Ovary (tissue), 9 donors: ENCODE results near the gene CLNS1A. TPM values are rescaled to one million over a fixed set of nuclear protein-coding genes. Genes with fewer than 3 reads are reported as not detected.
"Not testable (repeated sequence)": the region's sequence is repeated elsewhere in the genome, so short reads cannot be mapped to it uniquely, and the experiment has no call there.

Source experiments
- DNase-seq, 5 donors: peaks; one replicate each; pipeline ENCODE4 v3.0.0-alpha.2; 2019 to 2020
- H3K27ac ChIP-seq, 2 donors: fragments of 200-600 bp; one replicate each; pipeline versions ENCODE4 v1.5.1 to v1.8.0; 2019 to 2022
- H3K27me3 ChIP-seq: fragments of 200-600 bp; one replicate; pipeline ENCODE4 v1.8.0; 2022
- H3K36me3 ChIP-seq: fragments of 200-600 bp; sonication (generic); one replicate; pipeline ENCODE4 v1.5.1; 2019
- H3K4me1 ChIP-seq: one replicate; pipeline ENCODE4 v1.8.1; 2013; ENCODE audit warnings: mild to moderate bottlenecking, moderate library complexity; ENCODE audit not compliant: insufficient read depth
- H3K4me3 ChIP-seq: fragments of 200-600 bp; sonication (generic); one replicate; pipeline ENCODE4 v1.5.1; 2017
- H3K9me3 ChIP-seq, 2 donors: fragments of 200-600 bp in 1 of 2; sonication (generic) in 1 of 2; one replicate each; pipeline versions ENCODE4 v1.5.1 to v1.8.1; 2013 to 2019; ENCODE audit warnings: mild to moderate bottlenecking in 1 of 2, moderate library complexity in 1 of 2
- EP300 ChIP-seq: sonication (generic); formaldehyde crosslinking; IDR thresholded peaks from one replicate; pipeline ENCODE4 v1.6.1; 2017; ENCODE audit warnings: antibody characterized with exemption
- POLR2A ChIP-seq: fragments of 450-650 bp; IDR thresholded peaks from one replicate; pipeline ENCODE4 v1.6.1; 2017; ENCODE audit warnings: antibody characterized with exemption, mild to moderate bottlenecking, moderate library complexity
- WGBS, 3 donors: extraction: QIAGEN DNeasy Blood & Tissue Kit in 1 of 3; methylation state at CpG; one replicate each; pipeline versions ENCODE4 v1.1.5 to v1.1.7; 2013 to 2017; 5-methylcytosine and 5-hydroxymethylcytosine counted together
- intact Hi-C, 4 donors: fragments of 100-400 bp; cut with DNase I; formaldehyde crosslinking; loops; one replicate each; pipeline versions ENCODE4 v1.11.0 to v1.15.1; 2022 to 2023
- polyA plus RNA-seq, 2 donors: library from polyadenylated mRNA; stranded (reverse); fragments of 200-250 nt in 1 of 2; fragments of 350-450 nt in 1 of 2; fragmentation: Illumina TruSeq in 1 of 2; extraction: RNeasy Lipid Tissue Mini Kit (QIAGEN cat#74804) in 1 of 2; gene quantifications; one replicate each; pipeline ENCODE4 v1.2.3, GENCODE V29; 2013 to 2014
- total RNA-seq, 7 donors: library from RNA; depleted of rRNA in 2 of 7; stranded (reverse); fragments of >200 nt in 2 of 7; fragmentation: NEBNext Ultra II Directional in 3 of 7; extraction: Animal tissue kit (Norgen Biotek cat#: 25700) in 3 of 7; gene quantifications; one replicate each; pipeline versions ENCODE4 v1.1.0 to v1.2.4, GENCODE V29; 2016 to 2023
- TF ChIP-seq, protein P1 (sequence below), 3 donors: fragments of 450-650 bp in 2 of 3; fragments of 200-600 bp in 1 of 3; IDR thresholded peaks; one replicate each; pipeline versions ENCODE4 v1.5.1 to v1.8.0; 2016 to 2022; ENCODE audit warnings: antibody characterized with exemption in 3 of 3, mild to moderate bottlenecking in 1 of 3
- donor health status: DM: no; HTN: no; CAD: no; lungs with moderate emphysema.
- donor health status: DM: no; HTN: no; CAD: no.
- donor health status: Bipolar disorder and iron deficiency.
- donor health status: DM: yes; HTN: yes; CAD: no.
- donor health status: DM: no; HTN: no; CAD: no.
- donor health status: DM: yes; HTN: yes; CAD: no.

Gene CLNS1A
- total and polyA plus RNA-seq, 9 donors, result 117 to 155 (median 130) TPM

DNA sequence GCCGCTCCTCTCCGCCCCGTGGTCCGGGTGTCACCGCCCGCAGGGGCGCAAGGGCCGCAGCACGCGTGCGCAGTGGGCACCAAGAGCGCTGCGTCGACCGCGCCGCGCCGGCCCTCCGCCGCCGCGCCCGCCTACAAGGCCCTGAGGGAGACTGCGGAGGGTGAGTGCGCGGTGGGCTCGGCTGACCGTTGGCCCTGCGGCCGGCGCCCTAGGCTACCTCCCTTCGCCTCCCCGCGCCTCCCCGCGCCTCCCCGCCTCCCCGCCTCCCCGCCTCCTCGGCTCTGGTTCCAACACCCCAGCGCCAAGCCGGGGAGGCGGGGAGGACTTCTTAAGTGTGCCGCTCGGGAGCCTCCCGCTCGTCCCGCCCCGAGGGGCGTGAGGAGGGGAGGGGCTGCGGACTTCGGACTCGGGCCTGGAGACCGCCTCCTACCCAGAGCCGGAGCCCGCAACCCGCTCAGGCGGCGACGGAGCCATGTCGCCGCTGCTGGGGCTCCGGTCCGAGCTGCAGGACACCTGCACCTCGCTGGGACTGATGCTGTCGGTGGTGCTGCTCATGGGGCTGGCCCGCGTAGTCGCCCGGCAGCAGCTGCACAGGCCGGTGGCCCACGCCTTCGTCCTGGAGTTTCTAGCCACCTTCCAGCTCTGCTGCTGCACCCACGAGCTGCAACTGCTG, 47.9 kb downstream of the CLNS1A start, which contains the start of gene AQP11:
TSS of gene AQP11 (plus strand) at position 433 of the 673 bp plus-strand sequence. CDS start at position 473, 40 bp downstream.
- Histone ChIP-seq H3K36me3 (no peaks in the 10 kb centered on the region), H3K4me3 (peak within 1 kb of the TSS; percentile 47), H3K27me3 (no peaks in the 10 kb centered on the region), H3K4me1 (peaks cover 9% of the 10 kb centered on the region), H3K9me3 (no peaks in the 10 kb centered on the region), H3K27ac (peak within 1 kb of the TSS; percentile 82 to 90)
- peak; percentile 88 to 91 (median 90) for DNase-seq
- 0 to 1% (median 0%) methylated on average over 15 to 75 of the region's 75 CpGs for WGBS, 3 donors
- intact Hi-C loops, result loop anchor here in 1 of 4 donors (10.0 kb wide), 1 partner anchor 115 kb away; the partner anchor contains the start of gene PAK1
- TF ChIP-seq EP300 (no peak), POLR2A (peak; percentile 55)
- TF ChIP-seq, protein P1, sequence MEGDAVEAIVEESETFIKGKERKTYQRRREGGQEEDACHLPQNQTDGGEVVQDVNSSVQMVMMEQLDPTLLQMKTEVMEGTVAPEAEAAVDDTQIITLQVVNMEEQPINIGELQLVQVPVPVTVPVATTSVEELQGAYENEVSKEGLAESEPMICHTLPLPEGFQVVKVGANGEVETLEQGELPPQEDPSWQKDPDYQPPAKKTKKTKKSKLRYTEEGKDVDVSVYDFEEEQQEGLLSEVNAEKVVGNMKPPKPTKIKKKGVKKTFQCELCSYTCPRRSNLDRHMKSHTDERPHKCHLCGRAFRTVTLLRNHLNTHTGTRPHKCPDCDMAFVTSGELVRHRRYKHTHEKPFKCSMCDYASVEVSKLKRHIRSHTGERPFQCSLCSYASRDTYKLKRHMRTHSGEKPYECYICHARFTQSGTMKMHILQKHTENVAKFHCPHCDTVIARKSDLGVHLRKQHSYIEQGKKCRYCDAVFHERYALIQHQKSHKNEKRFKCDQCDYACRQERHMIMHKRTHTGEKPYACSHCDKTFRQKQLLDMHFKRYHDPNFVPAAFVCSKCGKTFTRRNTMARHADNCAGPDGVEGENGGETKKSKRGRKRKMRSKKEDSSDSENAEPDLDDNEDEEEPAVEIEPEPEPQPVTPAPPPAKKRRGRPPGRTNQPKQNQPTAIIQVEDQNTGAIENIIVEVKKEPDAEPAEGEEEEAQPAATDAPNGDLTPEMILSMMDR (IDR thresholded peaks at IDR 0.05), result no peak

DNA sequence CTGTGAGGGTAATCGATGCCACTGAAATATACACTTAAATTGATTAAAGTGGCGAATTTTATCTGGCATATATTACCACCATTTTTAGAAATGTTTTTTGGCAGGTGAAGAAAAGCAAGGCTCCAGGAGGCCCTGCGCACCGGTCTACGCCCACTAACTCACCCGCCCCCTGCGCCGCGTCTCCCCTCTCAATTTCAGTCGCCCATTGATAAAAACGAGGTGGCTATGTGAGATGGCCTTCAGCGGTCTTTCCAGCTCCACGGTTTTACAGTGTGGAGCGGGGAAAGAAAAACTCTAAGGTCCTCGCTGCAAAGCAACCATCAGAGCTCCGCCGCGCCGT, 48.4 kb downstream of the CLNS1A start:
- WGBS, 3 donors, result 1 to 2% (median 1%) methylated on average over 19 of the region's 19 CpGs
- Histone ChIP-seq H3K9me3 (no peaks in the 10 kb centered on the region), H3K27me3 (no peaks in the 10 kb centered on the region), H3K4me1 (peaks cover 7% of the 10 kb centered on the region), H3K27ac (peak overlapping the region; percentile 82 to 90), H3K4me3 (peak overlapping the region; percentile 47), H3K36me3 (no peaks in the 10 kb centered on the region)
- no peak for DNase-seq
- intact Hi-C loops, result no loop called here
- TF ChIP-seq, protein P1 (IDR thresholded peaks at IDR 0.05), result peak in 1 of 3 donors; percentile 9
- no peak for TF ChIP-seq POLR2A

DNA sequence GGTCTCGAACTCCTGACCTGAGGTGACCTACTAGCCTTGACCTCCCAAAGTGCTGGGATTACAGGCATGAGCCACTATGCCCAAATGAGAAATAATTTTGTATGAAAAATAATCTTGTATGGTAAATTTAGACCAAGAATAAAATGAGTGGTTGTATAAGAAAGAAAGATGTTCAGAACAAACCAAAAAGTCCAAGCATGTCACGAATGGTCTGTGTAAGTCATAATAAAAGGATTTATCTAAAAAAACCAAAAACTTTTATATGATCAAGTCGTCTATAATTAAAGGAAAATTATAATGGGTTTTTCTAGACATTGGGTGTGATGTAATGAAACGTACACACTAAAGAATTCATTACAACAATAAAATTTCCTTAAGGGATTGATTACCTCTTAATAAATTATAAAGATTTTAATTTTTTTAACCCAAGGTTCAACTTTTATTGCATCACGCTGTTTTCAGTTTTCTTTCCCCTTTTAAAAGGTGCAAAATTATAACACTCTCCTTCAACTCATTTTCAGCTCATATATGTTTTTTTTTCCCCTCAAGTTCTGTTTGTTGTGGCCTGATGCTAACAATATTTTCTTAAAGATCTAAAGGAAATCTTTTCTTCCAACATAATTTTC, 56.8 kb downstream of the CLNS1A start:
- no peak overlapping the region for H3K4me3 ChIP-seq
- H3K36me3 ChIP-seq, result no peaks in the 10 kb centered on the region
- intact Hi-C loops, result no loop called here
- no peak for DNase-seq
- no peak overlapping the region for H3K27ac ChIP-seq
- TF ChIP-seq EP300 (no peak), POLR2A (no peak)
- TF ChIP-seq, protein P1 (IDR thresholded peaks at IDR 0.05), result no peak
- no peaks in the 10 kb centered on the region for H3K9me3 ChIP-seq
- peaks cover 4% of the 10 kb centered on the region for H3K4me1 ChIP-seq
- 80 to 92% (median 86%) methylated on average over 5 of the region's 5 CpGs for WGBS, 3 donors
- no peaks in the 10 kb centered on the region for H3K27me3 ChIP-seq

DNA sequence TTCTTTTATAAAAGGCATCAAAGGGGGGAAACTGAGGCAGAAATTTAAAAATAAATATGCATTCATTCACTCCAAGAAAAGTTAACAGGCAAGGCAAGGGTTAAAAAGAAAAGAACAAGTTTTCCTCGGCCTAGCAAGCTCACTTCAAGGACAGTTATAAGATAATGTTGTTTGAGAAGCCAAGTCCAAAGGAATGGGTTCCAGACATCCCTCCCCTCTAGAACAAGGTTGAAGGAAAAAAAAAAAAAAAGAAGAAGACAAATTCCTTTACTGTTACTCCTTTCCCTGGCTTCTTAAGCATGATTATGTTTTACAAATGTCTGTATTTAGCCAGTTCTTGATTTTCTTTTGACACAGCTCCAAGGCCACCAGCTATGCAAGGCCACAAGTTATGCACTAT, 62.2 kb downstream of the CLNS1A start:
- DNase-seq, H3K4me3 ChIP-seq, H3K27me3 ChIP-seq, H3K27ac ChIP-seq, H3K36me3 ChIP-seq, intact Hi-C loops, H3K9me3 ChIP-seq, H3K4me1 ChIP-seq: not testable (repeated sequence)
- 0 to 8% (median 2%) methylated on average over 1 of the region's 1 CpG for WGBS, 3 donors

DNA sequence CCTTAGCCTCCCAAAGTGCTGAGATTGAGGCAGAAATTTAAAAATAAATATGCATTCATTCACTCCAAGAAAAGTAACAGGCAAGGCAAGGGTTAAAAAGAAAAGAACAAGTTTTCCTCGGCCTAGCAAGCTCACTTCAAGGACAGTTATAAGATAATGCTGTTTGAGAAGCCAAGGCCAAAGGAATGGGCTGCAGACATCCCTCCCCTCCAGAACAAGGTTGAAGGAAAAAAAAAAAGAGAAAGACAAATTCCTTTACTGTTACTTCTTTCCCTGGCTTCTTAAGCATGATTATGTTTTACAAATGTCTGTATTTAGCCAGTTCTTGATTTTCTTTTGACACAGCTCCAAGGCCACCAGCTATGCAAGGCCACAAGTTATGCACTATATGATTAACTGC, 66.7 kb downstream of the CLNS1A start:
- H3K4me3 ChIP-seq, H3K9me3 ChIP-seq, H3K27me3 ChIP-seq, H3K36me3 ChIP-seq, intact Hi-C loops, DNase-seq: not testable (repeated sequence)
- H3K27ac ChIP-seq, result peak overlapping the region; percentile 83 to 85
- WGBS, 3 donors, result 0 to 6% (median 3%) methylated on average over 1 of the region's 1 CpG
- H3K4me1 ChIP-seq, result peaks cover 19% of the 10 kb centered on the region
